B cell (primary cell): Measurements from ENCODE around the gene SPTLC2.

Experiments
- EZH2 ChIP-seq: IDR thresholded peaks from 2 replicates; pipeline ENCODE4 v1.6.1; 2012; ENCODE audit warnings: borderline replicate concordance, low read depth, mild to moderate bottlenecking, moderate library complexity, low read length; ENCODE audit not compliant: insufficient read depth, poor library complexity, severe bottlenecking
- TF ChIP-seq, protein P1 (sequence below): fragments of 200-600 bp; IDR thresholded peaks from one replicate; pipeline ENCODE4 v1.8.0; 2022; ENCODE audit warnings: antibody characterized with exemption, mild to moderate bottlenecking

DNA sequence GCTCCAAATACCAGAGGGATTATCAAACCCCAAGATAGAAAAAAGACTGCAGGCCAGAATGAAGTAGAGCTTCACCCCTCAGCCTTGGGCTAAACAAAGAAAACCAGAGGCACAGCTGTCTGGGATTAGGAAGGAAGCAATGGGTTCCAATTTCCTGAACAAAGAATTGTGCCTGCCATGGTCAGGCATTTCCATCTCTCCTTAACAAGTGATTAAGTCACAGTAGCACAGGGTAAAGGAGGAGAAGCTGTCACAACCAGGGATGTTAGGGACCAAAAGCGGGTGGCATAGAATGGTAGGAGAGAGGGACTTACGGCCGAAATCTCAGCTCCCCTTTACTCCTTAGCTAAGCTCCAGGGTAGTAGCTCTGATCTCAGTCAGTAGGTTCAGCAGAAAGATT lies 33.9 kb downstream of the SPTLC2 start:
- TF ChIP-seq, protein P1, sequence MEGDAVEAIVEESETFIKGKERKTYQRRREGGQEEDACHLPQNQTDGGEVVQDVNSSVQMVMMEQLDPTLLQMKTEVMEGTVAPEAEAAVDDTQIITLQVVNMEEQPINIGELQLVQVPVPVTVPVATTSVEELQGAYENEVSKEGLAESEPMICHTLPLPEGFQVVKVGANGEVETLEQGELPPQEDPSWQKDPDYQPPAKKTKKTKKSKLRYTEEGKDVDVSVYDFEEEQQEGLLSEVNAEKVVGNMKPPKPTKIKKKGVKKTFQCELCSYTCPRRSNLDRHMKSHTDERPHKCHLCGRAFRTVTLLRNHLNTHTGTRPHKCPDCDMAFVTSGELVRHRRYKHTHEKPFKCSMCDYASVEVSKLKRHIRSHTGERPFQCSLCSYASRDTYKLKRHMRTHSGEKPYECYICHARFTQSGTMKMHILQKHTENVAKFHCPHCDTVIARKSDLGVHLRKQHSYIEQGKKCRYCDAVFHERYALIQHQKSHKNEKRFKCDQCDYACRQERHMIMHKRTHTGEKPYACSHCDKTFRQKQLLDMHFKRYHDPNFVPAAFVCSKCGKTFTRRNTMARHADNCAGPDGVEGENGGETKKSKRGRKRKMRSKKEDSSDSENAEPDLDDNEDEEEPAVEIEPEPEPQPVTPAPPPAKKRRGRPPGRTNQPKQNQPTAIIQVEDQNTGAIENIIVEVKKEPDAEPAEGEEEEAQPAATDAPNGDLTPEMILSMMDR: no peak
- TF ChIP-seq EZH2: no peak
